Transverse colon (tissue), 4 donors: Measurements from ENCODE around the gene WWOX. TPM values are rescaled to one million over a fixed set of nuclear protein-coding genes. Genes with fewer than 3 reads are reported as not detected.

Source experiments
- DNase-seq: peaks from one replicate; pipeline ENCODE4 v3.0.0-alpha.2; 2019
- H3K27ac ChIP-seq, 4 donors: fragments of 200-600 bp; sonication (generic); 2 replicates each; pipeline ENCODE4 v1.5.1; 2016 to 2018; ENCODE audit warnings: inconsistent platforms in 4 of 4
- H3K27me3 ChIP-seq: fragments of 200-600 bp; sonication (generic); 2 replicates; pipeline ENCODE4 v1.5.1; 2017; ENCODE audit warnings: inconsistent platforms
- H3K36me3 ChIP-seq, 4 donors: fragments of 200-600 bp; sonication (generic); 2 replicates each; pipeline ENCODE4 v1.5.1; 2017 to 2019; ENCODE audit warnings: inconsistent platforms in 4 of 4
- H3K4me1 ChIP-seq, 4 donors: fragments of 200-600 bp; sonication (generic); 2 replicates each; pipeline ENCODE4 v1.5.1; 2017 to 2020; ENCODE audit warnings: inconsistent platforms in 4 of 4
- H3K4me3 ChIP-seq, 4 donors: fragments of 200-600 bp; sonication (generic); 1 replicate in 1 of 4; 2 replicates in 3 of 4; pipeline versions ENCODE4 v1.5.1 to v1.6.1; 2017 to 2019; ENCODE audit warnings: inconsistent platforms in 4 of 4
- H3K9me3 ChIP-seq, 2 donors: fragments of 200-600 bp; sonication (generic); 2 replicates each; pipeline ENCODE4 v1.5.1; 2017 to 2019; ENCODE audit warnings: inconsistent platforms in 2 of 2
- EP300 ChIP-seq: sonication (generic); formaldehyde crosslinking; IDR thresholded peaks from one replicate; pipeline ENCODE4 v1.6.1; 2017; ENCODE audit warnings: antibody characterized with exemption, low read depth
- POLR2A ChIP-seq: fragments of 450-650 bp; IDR thresholded peaks from one replicate; pipeline ENCODE4 v1.6.1; 2016; ENCODE audit warnings: antibody characterized with exemption, mild to moderate bottlenecking, moderate library complexity
- POLR2AphosphoS5 ChIP-seq, 3 donors: sonication (generic); formaldehyde crosslinking; IDR thresholded peaks; one replicate each; pipeline ENCODE4 v1.6.1; 2016; ENCODE audit warnings: antibody characterized with exemption in 3 of 3
- whole genome bisulfite sequencing, 2 donors: methylation state at CpG; one replicate each; pipeline ENCODE4 v1.1.5; 2018; ENCODE audit warnings: low coverage in 1 of 2; 5-methylcytosine and 5-hydroxymethylcytosine counted together
- in situ Hi-C, 4 donors: fragments of 200-750 bp; cut with MboI; loops; one replicate each; pipeline versions ENCODE4 v1.15.0 to v1.15.1; 2017; ENCODE audit warnings: low sequenced_read_pairs in 3 of 4, low pct_ligation_motif_present in 1 of 4, low pct_unique_long_range_greater_than_20kb in 1 of 4
- intact Hi-C: fragments of 100-400 bp; cut with DNase I; formaldehyde crosslinking; loops from one replicate; pipeline ENCODE4 v1.15.1; 2023; ENCODE audit warnings: low total_unique reads
- total RNA-seq, 4 donors: library from RNA; depleted of rRNA; stranded (reverse); fragments of >200 nt; gene quantifications; one replicate each; pipeline ENCODE4 v1.1.0, GENCODE V29; 2016
- TF ChIP-seq, protein P1 (sequence below), 5 experiments: fragments of 200-600 bp in 3 of 5; fragments of 450-650 bp in 2 of 5; sonication (generic) in 3 of 5; IDR thresholded peaks; 1 replicate in 2 of 5; 2 replicates in 3 of 5; pipeline ENCODE4 v1.5.1; 2016 to 2017; ENCODE audit warnings: antibody characterized with exemption in 5 of 5, inconsistent platforms in 3 of 5, mild to moderate bottlenecking in 2 of 5, moderate library complexity in 1 of 5

The WWOX gene
- total RNA-seq, 4 donors from 2014 or later, result 11.2 to 53.8 (median 24.8) TPM

DNA sequence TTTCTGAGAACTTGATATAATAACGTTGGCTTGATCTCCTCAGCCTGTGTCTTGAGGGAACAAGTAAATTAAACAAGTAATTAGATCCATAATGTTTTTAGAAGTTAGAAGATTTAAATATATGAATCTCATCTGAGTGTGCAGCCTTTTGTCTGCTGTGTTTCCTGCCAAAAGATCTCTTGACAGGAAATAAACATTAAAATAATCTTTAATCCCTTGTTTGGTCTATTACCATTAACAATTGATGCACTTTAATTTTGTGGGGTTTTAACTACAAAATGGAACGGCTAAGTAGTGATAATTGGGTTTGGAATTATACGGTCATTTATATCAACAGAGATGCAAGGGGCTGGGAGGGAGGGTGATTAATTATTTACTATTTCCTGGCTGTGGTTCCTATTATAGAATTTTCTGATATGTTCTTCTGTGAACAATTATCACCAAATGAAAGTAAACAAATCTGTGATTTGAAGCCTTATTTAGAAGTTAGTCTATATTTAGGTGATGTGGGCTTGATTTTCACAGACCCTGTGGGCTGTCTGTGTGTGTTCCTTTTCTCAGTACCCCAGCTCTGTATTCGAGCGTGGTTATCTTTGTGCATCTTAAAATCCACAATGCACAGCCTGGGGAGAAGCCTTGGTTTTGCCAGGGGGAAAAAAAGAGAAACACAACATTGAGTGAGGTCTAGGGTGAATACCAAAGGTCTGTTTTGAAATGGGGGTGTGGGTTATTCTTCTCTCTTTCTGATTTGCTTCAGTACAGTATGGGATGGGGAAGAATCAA lies 556.1 kb downstream of the WWOX start:
- H3K9me3 ChIP-seq, result no peaks in the 10 kb centered on the region
- no peaks in the 10 kb centered on the region for H3K4me1 ChIP-seq
- no peak overlapping the region for H3K4me3 ChIP-seq
- TF ChIP-seq POLR2A (no peak), POLR2AphosphoS5 (IDR thresholded peaks at IDR 0.05) (no peak), EP300 (no peak)
- TF ChIP-seq, protein P1, sequence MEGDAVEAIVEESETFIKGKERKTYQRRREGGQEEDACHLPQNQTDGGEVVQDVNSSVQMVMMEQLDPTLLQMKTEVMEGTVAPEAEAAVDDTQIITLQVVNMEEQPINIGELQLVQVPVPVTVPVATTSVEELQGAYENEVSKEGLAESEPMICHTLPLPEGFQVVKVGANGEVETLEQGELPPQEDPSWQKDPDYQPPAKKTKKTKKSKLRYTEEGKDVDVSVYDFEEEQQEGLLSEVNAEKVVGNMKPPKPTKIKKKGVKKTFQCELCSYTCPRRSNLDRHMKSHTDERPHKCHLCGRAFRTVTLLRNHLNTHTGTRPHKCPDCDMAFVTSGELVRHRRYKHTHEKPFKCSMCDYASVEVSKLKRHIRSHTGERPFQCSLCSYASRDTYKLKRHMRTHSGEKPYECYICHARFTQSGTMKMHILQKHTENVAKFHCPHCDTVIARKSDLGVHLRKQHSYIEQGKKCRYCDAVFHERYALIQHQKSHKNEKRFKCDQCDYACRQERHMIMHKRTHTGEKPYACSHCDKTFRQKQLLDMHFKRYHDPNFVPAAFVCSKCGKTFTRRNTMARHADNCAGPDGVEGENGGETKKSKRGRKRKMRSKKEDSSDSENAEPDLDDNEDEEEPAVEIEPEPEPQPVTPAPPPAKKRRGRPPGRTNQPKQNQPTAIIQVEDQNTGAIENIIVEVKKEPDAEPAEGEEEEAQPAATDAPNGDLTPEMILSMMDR (IDR thresholded peaks at IDR 0.05), result no peak
- no peak overlapping the region for H3K27ac ChIP-seq
- in situ Hi-C loops (no loop called here), intact Hi-C loops (no loop called here)
- 56 to 74% methylated on average over 5 of the region's 5 CpGs for WGBS, 2 donors
- DNase-seq, result no peak
- H3K36me3 ChIP-seq, result no peaks in the 10 kb centered on the region
- no peaks in the 10 kb centered on the region for H3K27me3 ChIP-seq

DNA sequence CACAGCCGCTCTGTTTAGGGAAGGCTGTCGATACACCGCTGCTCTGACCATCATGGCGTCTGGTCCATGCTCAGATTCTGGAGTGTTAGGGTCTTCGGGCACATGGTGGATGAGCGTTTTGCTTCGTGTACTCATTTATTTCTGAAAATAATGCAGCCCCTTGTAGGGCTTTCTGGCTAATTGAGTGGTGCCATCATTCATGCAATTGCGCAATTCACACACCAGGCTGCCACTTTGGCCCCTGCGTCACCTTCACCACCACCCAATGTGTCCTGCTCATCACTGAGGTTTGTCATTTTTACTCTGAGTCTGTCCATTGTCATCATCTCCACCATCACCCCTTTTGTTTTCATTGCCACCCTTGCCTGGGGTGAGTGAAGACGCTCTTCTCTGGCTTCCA lies 557.4 kb downstream of the WWOX start:
- H3K27ac ChIP-seq, result no peak overlapping the region
- no peak for DNase-seq
- H3K4me3 ChIP-seq, result no peak overlapping the region
- no peaks in the 10 kb centered on the region for H3K27me3 ChIP-seq
- intact Hi-C loops, result no loop called here
- in situ Hi-C loops, result no loop called here
- no peak for TF ChIP-seq POLR2AphosphoS5 (IDR thresholded peaks at IDR 0.05)
- TF ChIP-seq, protein P1 (IDR thresholded peaks at IDR 0.05), result no peak
- no peak for TF ChIP-seq POLR2A
- TF ChIP-seq EP300, result no peak
- H3K36me3 ChIP-seq, result no peaks in the 10 kb centered on the region
- 80 to 86% methylated on average over 2 to 10 of the region's 10 CpGs for WGBS, 2 donors
- no peaks in the 10 kb centered on the region for H3K4me1 ChIP-seq
- H3K9me3 ChIP-seq, result no peaks in the 10 kb centered on the region

DNA sequence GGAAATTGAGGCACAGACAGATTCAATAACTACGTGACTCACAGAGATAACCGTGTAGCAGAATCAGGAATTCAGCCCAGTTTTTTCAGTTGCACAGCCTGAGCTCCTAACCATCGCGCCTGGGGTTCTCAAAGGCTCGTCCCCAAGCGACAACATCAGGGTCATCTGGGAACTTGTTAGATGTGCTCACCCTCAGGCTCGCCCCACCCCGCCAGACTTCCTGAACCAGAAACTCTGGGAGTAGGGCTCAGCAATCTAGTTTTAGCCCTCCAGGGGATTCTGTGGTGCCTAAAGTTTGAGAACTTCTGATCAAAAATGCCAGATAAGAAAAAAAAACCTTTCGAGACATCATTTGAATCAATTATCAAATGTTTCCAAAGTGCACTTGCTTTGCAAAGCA lies 559.8 kb downstream of the WWOX start:
- no peak for DNase-seq
- intact Hi-C loops (no loop called here), in situ Hi-C loops (no loop called here)
- WGBS, 2 donors, result 65 to 68% methylated on average over 3 to 9 of the region's 9 CpGs
- Histone ChIP-seq H3K36me3 (no peaks in the 10 kb centered on the region), H3K9me3 (no peaks in the 10 kb centered on the region), H3K27ac (no peak overlapping the region), H3K27me3 (no peaks in the 10 kb centered on the region), H3K4me1 (no peaks in the 10 kb centered on the region), H3K4me3 (no peak overlapping the region)
- no peak for TF ChIP-seq EP300
- TF ChIP-seq, protein P1 (IDR thresholded peaks at IDR 0.05), result no peak
- no peak for TF ChIP-seq POLR2AphosphoS5 (IDR thresholded peaks at IDR 0.05)
- TF ChIP-seq POLR2A, result no peak

DNA sequence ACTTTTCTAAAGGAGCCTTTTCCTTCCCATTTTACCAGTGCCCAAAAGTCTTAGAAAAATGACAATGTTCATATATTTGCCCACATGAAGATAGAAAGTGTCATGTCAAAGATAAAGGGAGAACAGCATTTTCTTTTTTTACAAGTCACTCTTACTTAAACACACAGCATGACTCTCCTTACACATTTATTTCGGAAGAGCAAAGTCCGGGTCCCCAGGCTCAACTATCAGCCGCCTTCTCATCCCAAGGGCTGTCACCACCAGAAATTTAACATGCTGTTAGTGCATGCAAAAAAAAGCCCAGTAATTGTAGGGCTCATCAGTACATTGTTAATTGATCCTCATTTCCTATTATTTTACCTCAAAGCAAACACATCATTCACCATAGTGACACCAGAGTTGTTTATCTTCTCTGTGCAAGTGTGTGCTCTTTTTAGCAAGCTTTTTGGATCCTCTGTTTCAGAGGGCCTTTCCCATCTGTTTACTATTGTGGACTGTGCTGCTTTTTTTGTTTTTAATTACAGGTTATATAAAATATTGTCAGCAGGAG lies 560.3 kb downstream of the WWOX start:
- no peaks in the 10 kb centered on the region for H3K27me3 ChIP-seq
- no peak overlapping the region for H3K4me3 ChIP-seq
- no peaks in the 10 kb centered on the region for H3K36me3 ChIP-seq
- intact Hi-C loops, result no loop called here
- no peak for DNase-seq
- no peaks in the 10 kb centered on the region for H3K4me1 ChIP-seq
- no peaks in the 10 kb centered on the region for H3K9me3 ChIP-seq
- in situ Hi-C loops, result no loop called here
- H3K27ac ChIP-seq, result no peak overlapping the region
- 37 to 68% methylated on average over 3 of the region's 3 CpGs for WGBS, 2 donors
- TF ChIP-seq, protein P1 (IDR thresholded peaks at IDR 0.05), result no peak
- TF ChIP-seq POLR2A (no peak), EP300 (no peak), POLR2AphosphoS5 (IDR thresholded peaks at IDR 0.05) (no peak)
